Cerebellar nuclear complex (tissue), 1 donor: Measurements from ENCODE around the gene TH.
"Not testable (repeated sequence)": the region's sequence is repeated elsewhere in the genome, so short reads cannot be mapped to it uniquely, and the experiment has no call there.

Source experiments
- DNase-seq, 2 experiments: peaks; one replicate each; lab custom pipeline; 2025; lab: John Stamatoyannopoulos, UW

TH gene

DNA sequence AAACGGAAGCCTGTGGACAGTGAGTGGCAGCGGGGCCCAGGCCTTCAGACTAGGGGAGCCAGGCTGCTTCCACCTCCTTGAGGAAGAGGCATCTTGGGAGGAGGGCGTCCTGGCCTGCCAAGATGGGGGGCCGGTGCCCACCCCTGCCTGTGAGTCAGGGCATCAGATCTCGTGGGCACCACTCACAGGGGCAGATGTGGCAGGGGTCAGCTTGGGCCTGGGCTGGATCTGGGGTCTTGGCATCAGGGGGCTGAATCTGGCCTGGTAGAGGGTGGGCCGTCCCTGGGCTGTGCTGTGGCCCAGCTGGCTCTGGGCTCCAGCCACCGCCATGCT, 24.1 kb upstream of the TH start:
- DNase-seq: no peak

DNA sequence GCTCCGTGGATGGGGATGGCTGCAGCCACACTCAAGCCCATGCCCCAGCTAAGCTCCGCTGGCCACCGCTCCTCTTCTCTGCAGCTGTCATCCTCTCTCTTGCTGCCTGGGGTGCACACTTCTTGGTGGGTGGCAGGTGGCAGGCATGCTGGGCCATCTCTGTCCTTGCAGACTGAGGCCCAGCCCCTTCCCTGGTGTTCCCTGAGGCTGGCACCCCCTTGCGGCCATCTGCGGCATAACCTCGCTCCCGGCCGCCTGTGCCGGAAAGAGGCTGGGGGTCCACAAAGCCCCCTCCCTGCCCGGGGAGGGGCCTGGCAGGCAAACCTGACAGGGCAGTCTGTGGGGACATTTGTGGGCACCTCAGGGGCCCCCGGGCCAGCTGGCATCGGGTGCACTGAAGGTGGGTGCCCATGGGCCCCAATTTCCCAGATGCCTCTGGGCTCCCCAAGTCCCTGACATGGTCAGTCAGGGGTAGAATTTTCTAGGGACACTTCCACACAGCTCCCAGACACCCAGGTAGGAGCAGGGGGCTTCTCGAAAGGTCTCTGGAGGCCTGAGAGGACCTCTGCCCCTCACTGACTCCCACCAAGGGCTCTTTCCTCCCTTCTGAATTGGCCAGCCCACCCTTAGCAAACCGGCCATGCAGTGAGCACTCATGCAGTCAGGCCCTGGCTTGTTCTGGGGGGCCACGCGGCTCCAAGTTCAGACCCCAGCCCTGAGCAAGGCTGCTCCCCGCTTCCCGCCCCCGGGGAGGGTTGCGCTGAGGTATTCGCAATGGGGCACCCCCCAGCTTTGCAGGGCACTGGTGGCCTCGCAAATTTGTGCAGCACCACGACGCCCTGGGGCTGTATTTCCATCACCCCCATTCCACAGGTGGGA, 23.5 kb upstream of the TH start:
- no peak for DNase-seq

DNA sequence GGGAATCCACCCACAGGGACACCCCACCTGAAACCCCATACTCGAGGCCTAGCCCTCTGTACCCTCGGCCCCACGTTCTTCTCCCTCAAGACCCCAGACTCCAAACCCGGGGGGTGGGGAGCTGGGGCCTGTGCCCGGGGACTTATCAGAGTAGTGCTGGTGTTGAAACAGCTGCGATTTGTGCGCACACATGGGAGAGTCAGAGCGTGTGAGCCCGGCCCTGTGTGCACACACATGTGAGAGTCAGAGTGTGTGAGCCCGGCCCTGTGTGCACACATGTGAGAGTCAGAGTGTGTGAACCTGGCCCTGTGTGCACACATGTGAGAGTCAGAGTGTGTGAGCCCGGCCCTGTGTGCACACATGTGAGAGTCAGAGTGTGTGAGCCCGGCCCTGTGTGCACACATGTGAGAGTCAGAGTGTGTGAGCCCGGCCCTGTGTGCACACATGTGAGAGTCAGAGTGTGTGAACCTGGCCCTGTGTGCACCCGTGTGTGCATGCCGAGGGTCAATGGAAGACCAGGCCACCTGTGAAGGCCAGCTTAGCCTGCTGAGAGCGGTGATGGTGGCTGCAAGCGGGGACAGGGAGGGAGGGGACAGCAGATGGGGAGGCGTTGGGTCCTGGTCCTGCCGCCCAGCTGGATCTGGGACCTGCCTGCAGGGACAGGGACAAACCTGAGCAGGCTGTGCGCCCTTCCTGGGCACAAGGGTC, 22.4 kb upstream of the TH start:
- not testable (repeated sequence) for DNase-seq

DNA sequence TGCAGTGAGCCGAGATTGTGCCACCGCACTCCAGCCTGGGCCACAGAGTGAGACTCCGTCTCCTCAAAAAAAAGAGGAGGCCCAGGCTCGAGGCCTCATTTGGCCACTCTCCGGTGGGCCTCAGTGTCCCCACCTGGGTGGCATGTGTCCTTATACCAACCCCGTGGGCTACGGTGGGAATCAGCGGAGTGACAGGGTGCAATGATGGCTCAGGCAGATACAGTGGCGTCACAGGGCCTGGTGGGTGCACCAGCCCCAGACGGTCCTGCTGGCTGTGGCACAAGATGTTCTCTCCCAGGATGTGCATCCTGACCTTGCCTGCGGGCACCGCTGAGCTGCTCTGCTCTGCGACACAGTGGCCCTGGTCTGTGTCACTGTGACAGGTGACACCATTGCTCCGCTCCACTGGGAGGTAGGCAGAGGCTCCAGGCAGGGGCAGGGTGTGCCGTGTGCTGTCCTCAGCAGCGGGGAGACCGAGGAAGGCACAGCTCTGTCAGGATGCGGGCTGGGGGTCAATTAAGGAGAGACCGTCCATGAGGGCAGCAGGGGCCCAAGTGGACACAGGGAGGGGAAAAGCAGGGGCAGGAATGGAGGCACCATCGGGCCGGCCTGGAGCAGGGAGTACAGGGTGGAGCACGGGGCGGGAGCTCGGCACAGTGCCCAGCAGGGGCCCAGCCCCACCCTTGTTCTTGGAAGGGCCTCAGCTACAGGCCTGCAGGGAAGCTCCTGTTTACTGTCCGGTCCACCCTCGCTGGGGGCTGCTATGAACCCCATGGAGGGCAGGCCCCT, 21.7 kb upstream of the TH start:
- DNase-seq: no peak

DNA sequence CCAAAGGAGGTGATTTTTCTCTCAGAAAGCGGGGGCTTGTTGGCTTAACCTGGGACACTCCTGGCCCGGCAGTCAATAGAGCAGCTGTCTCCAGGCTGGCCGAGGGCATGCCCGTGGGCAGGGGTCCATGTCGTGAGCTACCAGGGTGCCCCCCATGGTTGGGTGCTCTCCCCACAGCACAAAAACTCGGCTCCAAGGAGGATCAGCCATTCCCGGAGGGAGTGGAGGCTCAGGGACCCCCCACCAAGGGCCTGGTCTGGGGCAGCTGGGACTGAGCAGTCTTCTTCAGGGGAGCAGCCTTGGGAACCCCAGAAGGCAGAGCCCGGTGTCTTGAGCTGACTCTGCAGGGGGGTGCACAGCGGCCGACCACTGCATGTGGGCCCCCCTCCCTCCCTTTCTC, 20.8 kb upstream of the TH start:
- no peak for DNase-seq

DNA sequence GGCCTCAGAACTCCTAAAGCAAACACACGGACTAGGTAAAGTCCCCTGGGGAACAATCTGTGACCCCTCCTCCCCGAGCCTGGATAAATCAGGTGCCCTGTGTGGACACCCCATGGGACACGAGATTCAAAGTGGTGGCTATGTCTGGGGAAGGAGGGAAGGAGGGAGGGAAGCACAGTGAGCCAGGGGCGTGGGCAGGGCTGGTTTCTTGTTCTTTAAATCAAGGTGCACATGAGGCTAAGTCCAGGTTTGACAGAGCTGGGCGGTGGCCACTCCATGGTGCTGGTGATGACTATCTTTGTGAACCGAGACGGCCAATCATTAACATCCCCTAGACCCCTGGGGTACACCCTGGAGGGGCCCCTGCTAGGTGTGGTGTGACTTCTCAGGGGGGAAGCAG, 20.3 kb upstream of the TH start:
- no peak for DNase-seq

DNA sequence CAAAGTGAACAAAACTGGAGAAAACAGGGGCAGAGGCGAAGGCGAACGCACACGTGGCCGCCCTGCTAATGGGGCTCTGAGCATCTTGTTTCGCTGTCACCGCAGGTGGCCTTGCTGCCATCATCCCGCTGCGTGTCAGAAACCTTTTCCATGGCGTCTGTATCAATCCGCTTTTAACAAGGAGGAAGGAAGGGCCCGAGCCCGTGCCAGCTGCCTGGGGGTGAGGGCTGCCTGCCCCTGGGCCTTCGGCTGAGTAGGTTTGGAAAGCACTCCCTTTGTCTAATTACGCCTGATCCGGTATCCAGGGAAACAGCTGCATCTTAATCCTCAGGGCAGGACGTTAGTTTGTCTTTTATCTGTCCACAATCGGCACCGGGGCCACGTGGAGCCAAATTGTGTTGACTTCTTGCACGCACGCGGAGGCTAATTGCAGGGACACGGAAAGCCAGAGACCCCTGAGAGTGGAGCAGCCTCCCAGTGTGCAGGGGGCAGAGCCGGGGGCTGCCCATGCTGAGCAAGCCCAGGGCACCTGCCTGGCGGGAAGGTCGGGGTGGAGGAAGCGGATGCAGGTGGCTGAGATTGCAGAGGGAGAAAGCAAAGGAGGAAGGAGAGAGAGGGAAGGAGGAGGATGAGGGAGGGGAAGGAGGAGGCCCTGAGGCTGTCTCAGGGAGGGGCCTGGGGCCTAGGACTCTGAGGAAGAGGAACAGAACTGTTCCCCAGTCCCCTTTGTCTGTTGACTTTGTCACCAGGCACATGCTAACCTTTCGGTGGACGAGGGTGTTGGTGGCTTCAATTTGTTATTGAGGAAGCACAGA, 19.2 kb upstream of the TH start:
- no peak for DNase-seq

DNA sequence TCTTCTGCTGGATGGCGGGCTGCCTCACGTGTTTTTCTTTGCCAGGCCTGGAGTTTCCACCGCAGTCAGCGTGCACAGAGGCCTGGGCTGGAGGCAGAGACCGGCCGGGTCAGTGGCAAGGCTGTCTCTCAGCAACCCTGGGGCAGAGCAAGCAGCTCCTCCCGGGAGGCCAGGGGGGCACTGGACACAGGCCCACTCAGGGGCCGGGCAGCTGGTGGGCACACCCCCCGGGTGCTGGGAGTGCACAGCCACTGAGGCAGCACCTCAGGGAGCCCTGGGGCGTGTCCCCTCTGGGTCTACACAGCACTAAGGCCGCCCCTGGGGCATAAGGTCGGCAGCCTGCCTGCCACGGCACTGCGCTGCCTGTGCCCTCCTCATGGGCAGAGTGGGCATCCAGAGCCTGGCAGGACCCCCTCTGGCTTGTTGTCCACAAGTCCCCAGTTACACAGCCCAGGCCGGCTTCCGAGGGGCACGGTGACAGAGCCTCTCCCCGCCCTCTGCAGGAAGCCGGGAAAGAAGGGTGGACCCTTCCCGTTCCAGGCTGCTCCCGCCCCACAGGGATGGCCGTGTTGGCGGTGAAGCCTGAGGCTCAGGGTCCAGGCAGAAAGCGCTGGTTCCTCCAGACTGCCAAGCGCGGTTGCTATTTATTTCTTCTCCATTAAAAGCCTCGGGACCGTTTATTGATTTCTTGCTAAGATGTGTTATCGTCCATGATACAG, 18.5 kb upstream of the TH start:
- no peak for DNase-seq

DNA sequence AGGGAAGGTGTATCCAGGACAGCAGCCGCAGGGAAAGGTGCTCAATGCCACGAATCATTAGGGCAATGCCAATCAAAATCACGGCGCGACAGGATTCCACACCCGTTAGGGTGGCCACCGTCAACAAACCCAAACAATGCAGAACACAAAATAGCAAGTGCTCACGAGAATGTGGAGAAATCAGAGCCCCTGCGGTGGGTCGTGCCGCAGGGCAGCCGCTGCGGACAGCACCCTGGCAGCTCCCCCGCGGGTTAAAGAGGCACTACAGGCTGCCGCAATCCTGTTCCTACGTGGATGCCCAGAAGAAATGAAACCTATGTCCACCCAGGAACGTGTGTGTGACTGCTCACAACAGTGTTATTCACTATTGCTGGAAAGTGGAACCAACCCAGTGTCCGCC, 17.1 kb upstream of the TH start:
- no peak for DNase-seq

DNA sequence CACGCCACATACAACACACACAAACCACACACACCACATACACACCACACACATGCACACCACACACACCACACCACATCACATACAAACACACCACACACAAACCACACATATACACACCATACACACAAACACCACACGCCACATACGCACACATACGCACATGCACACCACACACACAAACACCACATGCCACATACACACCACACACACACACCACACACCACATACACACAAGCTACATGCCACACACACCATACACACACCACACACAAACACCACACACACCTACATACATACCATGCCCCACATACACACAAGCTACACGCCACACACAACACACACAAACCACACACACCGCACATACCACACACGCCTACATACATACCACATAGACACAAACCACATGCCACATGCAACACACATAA, 15.7 kb upstream of the TH start:
- DNase-seq: no peak

DNA sequence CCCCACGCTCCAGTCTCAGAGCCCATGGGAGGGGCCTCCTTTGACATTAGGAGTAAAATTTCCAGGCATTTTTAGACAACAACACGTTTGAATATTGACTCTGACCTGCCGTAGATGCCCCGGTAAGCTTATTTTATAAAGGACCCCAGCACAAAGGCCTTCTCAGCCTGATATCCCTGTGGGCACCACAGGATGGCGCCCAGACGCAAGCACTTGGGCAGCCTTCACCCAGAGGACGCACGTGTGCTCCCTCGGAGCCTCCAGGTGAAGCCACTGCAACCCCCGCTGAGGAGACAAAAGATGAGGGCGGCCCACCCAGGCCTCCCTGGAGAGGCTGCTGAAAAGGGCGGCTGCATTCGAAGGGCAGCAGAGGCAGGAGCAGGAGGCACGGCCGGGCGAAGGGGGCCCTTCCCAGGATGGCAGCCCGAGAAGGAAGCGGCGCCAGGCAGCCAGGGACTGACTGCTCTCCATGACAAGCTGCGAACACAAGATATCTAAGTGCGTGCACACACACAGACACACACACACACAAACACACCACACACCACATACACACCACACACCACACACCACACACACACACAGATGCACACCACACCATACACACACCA, 15.2 kb upstream of the TH start:
- no peak for DNase-seq

DNA sequence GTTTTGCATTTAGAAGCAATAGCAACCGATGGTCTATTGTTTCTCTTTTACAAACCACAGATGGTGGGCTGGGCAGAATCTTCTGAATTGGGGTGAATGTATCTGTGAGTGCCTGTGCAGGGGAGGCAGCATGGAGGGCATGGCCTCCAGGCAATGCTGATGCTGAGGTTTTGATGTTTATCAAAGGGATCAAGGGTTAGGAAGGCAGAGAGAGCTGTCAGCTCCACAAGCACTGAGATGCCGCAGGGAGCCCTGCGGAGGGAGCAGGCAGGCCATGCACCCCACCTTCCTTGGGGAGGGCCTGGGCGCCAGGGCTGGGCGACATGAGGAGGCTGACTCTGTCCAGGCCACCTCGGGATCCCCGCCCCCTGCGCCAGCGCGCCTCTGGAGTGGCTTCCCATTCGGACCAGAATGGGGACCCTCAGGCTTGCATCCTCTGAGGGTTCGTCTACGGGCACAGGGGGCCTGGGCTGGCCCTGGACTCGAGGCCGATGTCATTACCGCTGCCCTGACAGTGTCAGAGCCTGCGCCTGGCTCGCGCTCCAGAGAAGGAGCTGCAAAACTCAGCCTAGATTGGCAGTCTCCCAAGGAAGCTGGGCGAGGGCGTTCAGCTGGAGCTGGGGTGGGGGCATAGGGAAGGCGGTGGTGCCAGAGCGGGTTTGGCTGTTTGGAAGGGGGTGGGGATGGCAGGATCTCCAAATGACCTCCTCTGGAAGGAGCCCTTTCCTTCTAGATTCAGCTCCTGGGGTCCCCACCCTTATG, 13.9 kb upstream of the TH start:
- no peak for DNase-seq

DNA sequence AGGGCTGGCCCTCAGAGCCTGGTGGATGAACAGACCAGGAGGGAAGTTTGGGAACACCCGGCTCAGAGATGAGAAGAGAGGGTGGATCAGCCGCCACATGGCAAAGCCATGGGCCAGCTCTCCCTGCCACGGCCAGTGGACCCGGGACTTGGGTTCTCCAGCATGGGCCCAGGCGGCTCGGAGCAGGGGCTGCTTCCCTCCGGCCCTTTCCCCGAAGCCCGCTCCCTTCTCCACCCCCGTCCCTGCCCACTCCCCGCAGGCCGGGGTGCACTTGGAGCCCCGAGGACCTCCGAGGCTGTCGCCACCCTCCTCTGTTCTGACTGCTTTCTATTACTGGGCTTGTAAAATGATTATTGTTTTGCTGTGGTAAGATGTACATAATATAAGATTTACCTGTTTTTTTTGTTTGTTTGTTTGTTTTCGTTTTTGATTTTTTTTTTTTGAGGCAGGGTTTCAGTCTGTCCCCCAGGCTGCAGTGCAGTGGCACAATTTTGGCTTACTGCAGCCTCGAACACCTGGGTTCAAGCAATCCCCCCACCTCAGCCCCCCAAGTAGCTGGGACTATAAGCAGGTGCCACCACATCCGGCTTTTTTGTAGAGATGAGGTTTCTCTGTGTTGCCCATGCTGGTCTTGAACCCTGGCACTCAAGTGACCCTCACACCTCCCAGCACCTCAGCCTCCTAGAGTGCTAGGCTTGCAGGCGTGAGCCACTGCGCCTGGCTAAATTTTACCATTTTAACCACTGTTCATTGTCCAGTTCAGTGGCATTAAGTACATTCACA, 11.3 kb upstream of the TH start:
- no peak for DNase-seq

DNA sequence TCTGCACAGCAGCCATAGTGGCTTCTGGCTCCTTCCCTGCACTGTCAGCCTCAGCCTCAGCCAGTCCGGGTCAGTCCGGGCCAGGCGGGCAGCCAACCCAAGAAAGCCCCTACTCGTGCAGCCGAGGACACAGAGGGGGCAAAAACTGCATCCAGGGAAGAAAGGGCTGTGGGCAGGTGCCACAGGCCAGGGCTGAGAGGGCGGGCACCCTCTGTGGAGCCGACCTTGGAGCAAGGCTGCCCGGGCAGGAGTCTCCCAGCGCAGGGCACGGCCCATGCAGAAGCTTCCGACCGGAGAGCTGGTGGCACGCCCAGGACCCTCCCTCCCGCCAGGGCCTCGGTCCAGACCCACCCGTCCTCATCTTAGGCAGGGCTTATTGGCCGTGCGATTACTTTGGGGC, 10.5 kb upstream of the TH start:
- DNase-seq: no peak

DNA sequence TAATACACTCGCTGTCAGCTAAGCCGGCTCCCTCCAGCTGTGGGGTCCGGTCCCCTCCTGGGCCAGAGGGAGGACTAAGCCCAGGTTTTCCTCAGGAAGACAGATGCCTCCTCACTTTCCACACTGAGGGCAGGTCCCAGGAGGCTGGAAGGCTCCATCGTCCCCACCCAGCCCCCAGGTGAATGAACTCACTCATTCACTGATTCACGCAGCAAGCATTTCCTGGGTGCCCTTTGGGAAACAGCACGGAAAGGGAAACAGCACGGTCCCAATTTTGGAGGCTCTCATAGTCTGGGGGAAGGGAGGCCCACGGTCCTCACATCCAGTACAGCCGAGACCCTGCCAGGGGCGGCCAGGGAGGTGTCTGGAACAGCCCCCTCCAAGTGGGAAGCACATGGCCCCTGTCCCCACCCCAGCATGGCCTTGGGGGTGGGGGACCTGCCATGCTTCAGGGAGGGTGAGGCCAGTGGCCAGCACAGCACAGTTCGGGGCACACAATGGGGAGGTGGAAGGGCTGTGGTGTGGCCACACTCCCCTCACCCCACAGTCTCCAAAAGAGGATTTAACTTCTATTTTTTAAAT, 9.3 kb upstream of the TH start:
- no peak for DNase-seq

DNA sequence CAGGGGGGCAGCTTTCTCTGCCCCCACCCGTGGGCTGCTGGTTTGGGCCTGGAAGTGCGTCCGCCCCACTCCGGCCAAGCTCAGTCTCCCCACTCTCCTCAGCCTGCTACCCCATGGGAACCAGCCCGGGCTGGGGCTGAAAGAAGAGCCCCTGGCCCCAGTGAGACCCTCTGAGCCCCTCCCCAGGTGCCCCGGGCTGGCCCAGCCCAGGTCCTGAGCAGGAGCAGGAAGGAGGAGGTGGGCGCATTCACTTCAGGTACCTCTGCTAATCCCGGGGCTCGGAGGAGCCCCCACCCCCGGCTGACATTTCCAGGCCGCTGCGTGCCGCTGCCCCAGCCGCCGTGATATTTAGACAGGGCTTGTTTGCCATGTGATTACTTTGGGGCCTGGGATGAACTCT, 8.7 kb upstream of the TH start:
- no peak for DNase-seq

DNA sequence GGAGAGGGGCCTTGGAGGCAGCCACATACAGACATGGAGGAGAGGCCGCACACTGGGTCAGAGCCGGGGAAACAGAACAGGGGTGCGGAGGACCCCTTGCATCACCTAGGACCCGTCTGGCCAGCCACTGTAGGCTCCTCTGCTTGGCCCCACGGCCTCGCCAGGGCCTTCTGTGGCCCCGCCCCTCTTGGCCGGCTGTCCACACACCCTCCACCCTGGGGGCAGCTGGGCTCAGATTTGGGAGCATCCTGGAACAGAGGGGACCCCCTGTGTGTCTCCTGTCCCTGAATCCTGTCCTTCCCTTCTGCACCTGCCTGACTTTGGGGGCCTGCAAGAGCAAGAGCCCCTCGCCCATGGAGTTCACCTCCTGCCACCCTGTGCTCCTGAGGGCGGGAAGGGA, 7.9 kb upstream of the TH start:
- DNase-seq: no peak

DNA sequence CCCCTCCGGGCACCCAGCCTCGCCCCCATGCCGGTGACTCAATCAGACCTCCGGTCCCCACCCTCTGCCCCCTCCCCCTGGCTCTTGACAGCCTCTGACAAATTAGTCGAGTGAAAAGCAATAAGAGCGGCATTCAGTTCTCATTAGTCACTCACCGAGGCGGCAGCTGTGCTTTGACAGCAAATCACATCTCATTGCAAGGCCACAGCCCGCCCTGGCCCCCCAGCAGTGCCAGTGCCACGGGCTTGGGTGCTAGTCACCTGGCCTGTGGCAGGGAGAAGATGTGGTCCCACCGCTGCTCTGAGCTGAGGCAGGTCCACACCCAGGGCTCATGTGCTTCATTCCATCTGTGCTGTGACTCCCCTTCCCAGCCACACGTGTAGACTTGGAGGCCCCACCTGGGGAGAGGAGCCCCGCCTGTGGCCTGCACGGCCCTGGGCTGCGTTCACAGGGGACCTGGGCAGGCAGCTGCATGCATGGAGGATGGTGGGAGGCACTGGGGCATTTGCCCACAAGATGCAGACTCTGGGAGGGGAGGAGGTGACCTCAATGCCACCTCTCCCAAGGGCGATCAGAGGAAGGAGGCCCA, 7.4 kb upstream of the TH start:
- DNase-seq: no peak
